NCI-H2107 treated with DMSO at 0.1 percent for 48 hours (cell line): ENCODE results near the gene ELFN1.

Experiments
- DNase-seq: peaks from one replicate; lab custom pipeline; 2025; ENCODE audit not compliant: unreplicated experiment; lab: John Stamatoyannopoulos, UW

ELFN1 gene

GRCh38 chr7:1675036-1675671 lies 5.1 kb downstream of the ELFN1 start:
- no peak for DNase-seq

- DNase-seq: no peak
Observed at GRCh38 chr7:1675673-1676549, 5.8 kb downstream of the ELFN1 start.

GRCh38 chr7:1676550-1677078 lies 6.5 kb downstream of the ELFN1 start:
- peak; percentile 16 for DNase-seq

GRCh38 chr7:1677206-1678080 lies 7.4 kb downstream of the ELFN1 start:
- DNase-seq: no peak

GRCh38 chr7:1678081-1678543 lies 8.0 kb downstream of the ELFN1 start:
- DNase-seq: no peak

- DNase-seq: no peak
Observed at GRCh38 chr7:1678571-1679325, 8.7 kb downstream of the ELFN1 start.

GRCh38 chr7:1679326-1679965 lies 9.4 kb downstream of the ELFN1 start:
- DNase-seq: no peak

- DNase-seq: no peak
Observed at GRCh38 chr7:1679966-1680730, 10.1 kb downstream of the ELFN1 start.

GRCh38 chr7:1681581-1681980 lies 11.5 kb downstream of the ELFN1 start:
- DNase-seq: no peak

GRCh38 chr7:1685000-1685624 lies 15.0 kb downstream of the ELFN1 start:
- no peak for DNase-seq

GRCh38 chr7:1688542-1688941 lies 18.5 kb downstream of the ELFN1 start:
- no peak for DNase-seq

GRCh38 chr7:1689311-1689710 lies 19.2 kb downstream of the ELFN1 start:
- DNase-seq: peak; percentile 55

- DNase-seq: no peak
Observed at GRCh38 chr7:1690359-1690958, 20.4 kb downstream of the ELFN1 start.

- no peak for DNase-seq
Observed at GRCh38 chr7:1691096-1691495, 21.0 kb downstream of the ELFN1 start.

- no peak for DNase-seq
Observed at GRCh38 chr7:1691601-1692514, 21.8 kb downstream of the ELFN1 start.

- no peak for DNase-seq
Observed at GRCh38 chr7:1692515-1693418, 22.7 kb downstream of the ELFN1 start.
